HepG2 (cell line): ENCODE measurements around the gene LRRN4CL. TPM values are rescaled to one million over a fixed set of nuclear protein-coding genes. Genes with fewer than 3 reads are reported as not detected.
A peak's percentile ranks its signal among the peaks of the same experiment; 100 is the strongest.

Source experiments
- ATAD3A ChIP-seq: sonication (generic); formaldehyde crosslinking; IDR thresholded peaks from 2 replicates; pipeline ENCODE4 v1.4.0; 2020; ENCODE audit warnings: missing genetic modification reagents
- DMAP1 ChIP-seq: IDR thresholded peaks from 2 replicates; pipeline ENCODE4 v1.6.1; 2016
- DPF2 ChIP-seq: sonication (generic); formaldehyde crosslinking; IDR thresholded peaks from 2 replicates; pipeline ENCODE4 v1.4.0; 2020; ENCODE audit warnings: mild to moderate bottlenecking, low read depth, missing genetic modification reagents, borderline replicate concordance
- ELF3 ChIP-seq: IDR thresholded peaks from 2 replicates; pipeline ENCODE4 v1.6.1; 2016; ENCODE audit warnings: missing genetic modification reagents, missing compliant biosample characterization
- GABPB1 ChIP-seq: IDR thresholded peaks from 2 replicates; pipeline ENCODE4 v1.6.1; 2016; ENCODE audit warnings: mild to moderate bottlenecking, missing genetic modification reagents, moderate library complexity, missing compliant biosample characterization
- KAT8 ChIP-seq: IDR thresholded peaks from 2 replicates; pipeline ENCODE4 v1.6.1; 2016; ENCODE audit warnings: missing genetic modification reagents, missing compliant biosample characterization
- MEIS1 ChIP-seq: sonication (generic); formaldehyde crosslinking; IDR thresholded peaks from 2 replicates; pipeline ENCODE4 v1.9.0; 2021; ENCODE audit warnings: mild to moderate bottlenecking, missing genetic modification reagents, moderate library complexity, borderline replicate concordance
- NFIB ChIP-seq: sonication (generic); formaldehyde crosslinking; IDR thresholded peaks from 2 replicates; pipeline ENCODE4 v1.9.0; 2021; ENCODE audit warnings: missing genetic modification reagents, mild to moderate bottlenecking, borderline replicate concordance
- PBX2 ChIP-seq: IDR thresholded peaks from 2 replicates; pipeline ENCODE4 v1.6.1; 2016; ENCODE audit warnings: control low read depth
- PPARG ChIP-seq: conservative IDR thresholded peaks from 2 replicates; pipeline ENCODE4 v1.6.1; 2016; ENCODE audit warnings: missing biosample characterization, missing genetic modification reagents
- SOX5 ChIP-seq: IDR thresholded peaks from 2 replicates; pipeline ENCODE4 v1.6.1; 2016; ENCODE audit warnings: borderline replicate concordance
- SP2 ChIP-seq: sonication (generic); formaldehyde crosslinking; IDR thresholded peaks from 2 replicates; pipeline ENCODE4 v1.5.1; 2020; ENCODE audit warnings: mild to moderate bottlenecking, missing genetic modification reagents
- THAP8 ChIP-seq: sonication (generic); formaldehyde crosslinking; IDR thresholded peaks from 2 replicates; pipeline ENCODE4 v1.5.1; 2020; ENCODE audit warnings: missing genetic modification reagents, mild to moderate bottlenecking, borderline replicate concordance
- TRAFD1 ChIP-seq: sonication (generic); formaldehyde crosslinking; IDR thresholded peaks from 2 replicates; pipeline ENCODE4 v1.5.1; 2020; ENCODE audit warnings: missing genetic modification reagents, mild to moderate bottlenecking, borderline replicate concordance
- ZFP36L1 ChIP-seq: sonication (generic); formaldehyde crosslinking; IDR thresholded peaks from 2 replicates; pipeline ENCODE4 v1.8.0; 2022; ENCODE audit warnings: mild to moderate bottlenecking, missing genetic modification reagents, moderate library complexity
- ZFP90 ChIP-seq: sonication (generic); formaldehyde crosslinking; IDR thresholded peaks from 2 replicates; pipeline ENCODE4 v1.8.0; 2022; ENCODE audit warnings: missing genetic modification reagents, mild to moderate bottlenecking, inconsistent platforms, borderline replicate concordance
- ZNF10 ChIP-seq: sonication (generic); formaldehyde crosslinking; IDR thresholded peaks from 2 replicates; pipeline ENCODE4 v1.4.0; 2020; ENCODE audit warnings: mild to moderate bottlenecking, low read depth, missing genetic modification reagents, borderline replicate concordance
- ZNF607 ChIP-seq: sonication (generic); formaldehyde crosslinking; IDR thresholded peaks from 2 replicates; pipeline ENCODE4 v1.5.1; 2020; ENCODE audit warnings: missing genetic modification reagents, mild to moderate bottlenecking, borderline replicate concordance
- polyA plus RNA-seq, 8 experiments: library from polyadenylated mRNA; depleted of rRNA in 3 of 8; stranded (reverse) in 7 of 8; unstranded in 1 of 8; fragments of >200 nt; fragmentation: Illumina TruSeq in 4 of 8; extraction: Trizol in 4 of 8; gene quantifications; 2 replicates each; pipeline versions ENCODE4 v1.2.1 to v1.2.3, GENCODE V29; 2011 to 2016; ENCODE audit warnings: low read depth in 4 of 8, missing spikeins in 1 of 8, mixed read lengths in 1 of 8; ENCODE audit not compliant: insufficient read depth in 1 of 8
- total RNA-seq, 5 experiments: library from RNA; depleted of rRNA; stranded (reverse); fragments of >200 nt; fragmentation: Illumina TruSeq; extraction: Trizol; gene quantifications; 2 replicates each; pipeline ENCODE4 v1.2.3, GENCODE V29; 2016; ENCODE audit warnings: low read depth in 1 of 5
- TF ChIP-seq, protein P1 (sequence below): IDR thresholded peaks from 2 replicates; pipeline ENCODE4 v1.6.1; 2016; ENCODE audit warnings: mild to moderate bottlenecking
- TF ChIP-seq, protein P2 (sequence below): sonication (generic); formaldehyde crosslinking; IDR thresholded peaks from 2 replicates; pipeline ENCODE4 v1.4.0; 2020; ENCODE audit warnings: missing genetic modification reagents, borderline replicate concordance
- TF ChIP-seq, protein P3 (sequence below): sonication (generic); formaldehyde crosslinking; IDR thresholded peaks from 2 replicates; pipeline ENCODE4 v1.8.1; 2023; ENCODE audit warnings: mild to moderate bottlenecking, missing genetic modification reagents, borderline replicate concordance

The LRRN4CL gene
- total and polyA plus RNA-seq, 2 of the 13 experiments (the other 11 are each of a cell fraction or from before 2014, with no cell fraction given), result 0.11 TPM; not detected in 1

DNA sequence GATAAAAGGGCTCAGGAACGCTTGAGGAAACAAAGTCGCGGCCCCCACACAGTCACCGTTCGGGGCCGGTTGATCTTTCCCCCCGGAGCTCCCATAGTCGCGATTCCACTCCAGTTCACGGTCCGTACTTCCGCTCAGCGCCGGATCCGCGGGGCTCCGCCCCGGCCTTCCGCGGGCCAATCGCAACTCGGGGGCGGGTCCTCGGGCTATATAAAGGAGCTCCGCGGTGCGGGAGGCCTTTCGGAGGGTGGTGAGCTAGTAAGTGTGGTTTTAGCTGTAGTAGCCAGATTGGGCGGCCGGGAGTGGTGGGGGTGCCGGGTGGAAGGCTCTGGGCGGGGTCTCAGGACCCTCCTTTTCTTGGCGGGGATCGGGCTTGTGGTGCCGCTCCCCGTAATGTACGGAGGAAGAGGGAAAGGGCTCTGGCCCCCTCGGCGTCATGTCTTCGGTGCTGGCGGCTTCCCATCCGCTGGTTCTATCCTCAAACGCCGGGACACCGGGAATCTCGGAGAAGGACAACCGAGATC, 24.2 kb downstream of the LRRN4CL start, which contains the start of the genes C11orf98 and CSKMT (continued):
- TF ChIP-seq THAP8 (CRISPR knock-in tag), result no peak
- TF ChIP-seq KAT8 (CRISPR knock-in tag), result peak; percentile 78
- peak; percentile 83; the same call in 1 of the 2 replicates for TF ChIP-seq ZNF607 (CRISPR knock-in tag)
- TF ChIP-seq, protein P1, sequence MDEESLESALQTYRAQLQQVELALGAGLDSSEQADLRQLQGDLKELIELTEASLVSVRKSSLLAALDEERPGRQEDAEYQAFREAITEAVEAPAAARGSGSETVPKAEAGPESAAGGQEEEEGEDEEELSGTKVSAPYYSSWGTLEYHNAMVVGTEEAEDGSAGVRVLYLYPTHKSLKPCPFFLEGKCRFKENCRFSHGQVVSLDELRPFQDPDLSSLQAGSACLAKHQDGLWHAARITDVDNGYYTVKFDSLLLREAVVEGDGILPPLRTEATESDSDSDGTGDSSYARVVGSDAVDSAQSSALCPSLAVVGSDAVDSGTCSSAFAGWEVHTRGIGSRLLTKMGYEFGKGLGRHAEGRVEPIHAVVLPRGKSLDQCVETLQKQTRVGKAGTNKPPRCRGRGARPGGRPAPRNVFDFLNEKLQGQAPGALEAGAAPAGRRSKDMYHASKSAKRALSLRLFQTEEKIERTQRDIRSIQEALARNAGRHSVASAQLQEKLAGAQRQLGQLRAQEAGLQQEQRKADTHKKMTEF (CRISPR knock-in tag), result peak; percentile 63
- TF ChIP-seq NFIB (CRISPR knock-in tag), result no peak
- peak; percentile 63; the same call in 1 of the 2 replicates for TF ChIP-seq DMAP1
- TF ChIP-seq, protein P2, sequence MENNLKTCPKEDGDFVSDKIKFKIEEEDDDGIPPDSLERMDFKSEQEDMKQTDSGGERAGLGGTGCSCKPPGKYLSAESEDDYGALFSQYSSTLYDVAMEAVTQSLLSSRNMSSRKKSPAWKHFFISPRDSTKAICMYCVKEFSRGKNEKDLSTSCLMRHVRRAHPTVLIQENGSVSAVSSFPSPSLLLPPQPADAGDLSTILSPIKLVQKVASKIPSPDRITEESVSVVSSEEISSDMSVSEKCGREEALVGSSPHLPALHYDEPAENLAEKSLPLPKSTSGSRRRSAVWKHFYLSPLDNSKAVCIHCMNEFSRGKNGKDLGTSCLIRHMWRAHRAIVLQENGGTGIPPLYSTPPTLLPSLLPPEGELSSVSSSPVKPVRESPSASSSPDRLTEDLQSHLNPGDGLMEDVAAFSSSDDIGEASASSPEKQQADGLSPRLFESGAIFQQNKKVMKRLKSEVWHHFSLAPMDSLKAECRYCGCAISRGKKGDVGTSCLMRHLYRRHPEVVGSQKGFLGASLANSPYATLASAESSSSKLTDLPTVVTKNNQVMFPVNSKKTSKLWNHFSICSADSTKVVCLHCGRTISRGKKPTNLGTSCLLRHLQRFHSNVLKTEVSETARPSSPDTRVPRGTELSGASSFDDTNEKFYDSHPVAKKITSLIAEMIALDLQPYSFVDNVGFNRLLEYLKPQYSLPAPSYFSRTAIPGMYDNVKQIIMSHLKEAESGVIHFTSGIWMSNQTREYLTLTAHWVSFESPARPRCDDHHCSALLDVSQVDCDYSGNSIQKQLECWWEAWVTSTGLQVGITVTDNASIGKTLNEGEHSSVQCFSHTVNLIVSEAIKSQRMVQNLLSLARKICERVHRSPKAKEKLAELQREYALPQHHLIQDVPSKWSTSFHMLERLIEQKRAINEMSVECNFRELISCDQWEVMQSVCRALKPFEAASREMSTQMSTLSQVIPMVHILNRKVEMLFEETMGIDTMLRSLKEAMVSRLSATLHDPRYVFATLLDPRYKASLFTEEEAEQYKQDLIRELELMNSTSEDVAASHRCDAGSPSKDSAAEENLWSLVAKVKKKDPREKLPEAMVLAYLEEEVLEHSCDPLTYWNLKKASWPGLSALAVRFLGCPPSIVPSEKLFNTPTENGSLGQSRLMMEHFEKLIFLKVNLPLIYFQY (CRISPR knock-in tag), result peak; percentile 69; the same call in 1 of the 2 replicates
- TF ChIP-seq SP2 (CRISPR knock-in tag), result peak; percentile 68
- no peak for TF ChIP-seq DPF2
- no peak for TF ChIP-seq TRAFD1
- TF ChIP-seq ATAD3A (CRISPR knock-in tag), result no peak
- TF ChIP-seq, protein P3, sequence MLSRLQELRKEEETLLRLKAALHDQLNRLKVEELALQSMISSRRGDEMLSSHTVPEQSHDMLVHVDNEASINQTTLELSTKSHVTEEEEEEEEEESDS (CRISPR knock-in tag), result peak; percentile 31; the same call in 1 of the 2 replicates
- TF ChIP-seq ZFP90 (CRISPR knock-in tag), result no peak
- peak; percentile 75; the same call in 1 of the 2 replicates for TF ChIP-seq ZFP36L1
- TF ChIP-seq ELF3, result peak; percentile 68; the same call in 1 of the 2 replicates
- no peak for TF ChIP-seq ZNF10 (CRISPR knock-in tag)
- no peak for TF ChIP-seq SOX5 (CRISPR knock-in tag)
- no peak; the same call in 1 of the 2 replicates for TF ChIP-seq MEIS1 (CRISPR knock-in tag)
- peak; percentile 91 for TF ChIP-seq GABPB1
- TF ChIP-seq PPARG (CRISPR knock-in tag), result 0 out of 2 replicates have a peak, but pooled peaks have one; percentile 8
- no peak for TF ChIP-seq PBX2
